GM12874 (cell line): Measurements from ENCODE around the gene KAT7.

Experiments
- TF ChIP-seq, protein P1 (sequence below): IDR thresholded peaks from 2 replicates; pipeline ENCODE4 v1.5.1; 2011; ENCODE audit warnings: low read depth, mild to moderate bottlenecking, control low read depth, low read length, moderate library complexity; ENCODE audit not compliant: insufficient read depth

The KAT7 gene

GRCh38 chr17:49822829-49823228, 34.3 kb downstream of the KAT7 start:
- TF ChIP-seq, protein P1, sequence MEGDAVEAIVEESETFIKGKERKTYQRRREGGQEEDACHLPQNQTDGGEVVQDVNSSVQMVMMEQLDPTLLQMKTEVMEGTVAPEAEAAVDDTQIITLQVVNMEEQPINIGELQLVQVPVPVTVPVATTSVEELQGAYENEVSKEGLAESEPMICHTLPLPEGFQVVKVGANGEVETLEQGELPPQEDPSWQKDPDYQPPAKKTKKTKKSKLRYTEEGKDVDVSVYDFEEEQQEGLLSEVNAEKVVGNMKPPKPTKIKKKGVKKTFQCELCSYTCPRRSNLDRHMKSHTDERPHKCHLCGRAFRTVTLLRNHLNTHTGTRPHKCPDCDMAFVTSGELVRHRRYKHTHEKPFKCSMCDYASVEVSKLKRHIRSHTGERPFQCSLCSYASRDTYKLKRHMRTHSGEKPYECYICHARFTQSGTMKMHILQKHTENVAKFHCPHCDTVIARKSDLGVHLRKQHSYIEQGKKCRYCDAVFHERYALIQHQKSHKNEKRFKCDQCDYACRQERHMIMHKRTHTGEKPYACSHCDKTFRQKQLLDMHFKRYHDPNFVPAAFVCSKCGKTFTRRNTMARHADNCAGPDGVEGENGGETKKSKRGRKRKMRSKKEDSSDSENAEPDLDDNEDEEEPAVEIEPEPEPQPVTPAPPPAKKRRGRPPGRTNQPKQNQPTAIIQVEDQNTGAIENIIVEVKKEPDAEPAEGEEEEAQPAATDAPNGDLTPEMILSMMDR, result no peak

DNA sequence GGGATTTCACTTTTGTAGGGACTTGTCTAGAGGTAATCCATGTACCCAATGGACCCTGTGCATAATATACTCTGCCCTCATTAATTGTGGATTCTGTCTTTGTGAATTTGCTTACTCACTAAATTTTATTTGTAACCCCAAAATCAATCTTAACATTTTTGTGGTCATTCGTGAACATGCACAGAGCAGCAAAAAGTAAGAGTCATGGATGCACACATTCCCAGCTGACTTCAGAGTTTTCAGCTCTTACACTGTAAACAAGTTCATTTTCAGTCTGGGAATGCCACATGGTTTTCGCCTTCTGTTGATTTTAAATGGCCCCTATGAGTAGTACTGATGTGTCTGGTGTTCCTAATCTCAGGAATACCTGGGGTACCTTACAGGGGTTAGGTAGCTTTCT, 35.1 kb downstream of the KAT7 start:
- TF ChIP-seq, protein P1, result no peak

GRCh38 chr17:49825645-49826044, 37.2 kb downstream of the KAT7 start:
- TF ChIP-seq, protein P1, result no peak

DNA sequence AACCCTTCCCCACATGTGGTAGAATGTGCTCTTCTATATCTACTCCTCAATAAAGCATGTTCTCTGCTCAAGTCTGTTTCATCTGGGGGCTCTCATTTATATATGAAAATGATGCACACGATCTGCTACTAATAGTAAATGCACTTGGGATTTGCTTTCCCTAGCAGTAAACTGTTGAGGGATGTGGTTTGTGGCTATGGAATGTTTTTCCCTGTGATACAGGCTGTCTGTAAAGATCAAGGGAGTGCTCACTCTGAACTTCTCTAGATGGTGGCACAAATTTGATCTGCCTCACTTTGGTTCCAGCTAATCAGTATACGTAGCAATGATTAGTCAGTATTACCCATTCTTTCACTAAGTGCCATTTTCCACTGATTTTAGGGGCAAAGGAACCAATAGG, 40.5 kb downstream of the KAT7 start:
- TF ChIP-seq, protein P1, result no peak

- TF ChIP-seq, protein P1, result no peak
Observed at GRCh38 chr17:49830605-49831004, 42.1 kb downstream of the KAT7 start.

DNA sequence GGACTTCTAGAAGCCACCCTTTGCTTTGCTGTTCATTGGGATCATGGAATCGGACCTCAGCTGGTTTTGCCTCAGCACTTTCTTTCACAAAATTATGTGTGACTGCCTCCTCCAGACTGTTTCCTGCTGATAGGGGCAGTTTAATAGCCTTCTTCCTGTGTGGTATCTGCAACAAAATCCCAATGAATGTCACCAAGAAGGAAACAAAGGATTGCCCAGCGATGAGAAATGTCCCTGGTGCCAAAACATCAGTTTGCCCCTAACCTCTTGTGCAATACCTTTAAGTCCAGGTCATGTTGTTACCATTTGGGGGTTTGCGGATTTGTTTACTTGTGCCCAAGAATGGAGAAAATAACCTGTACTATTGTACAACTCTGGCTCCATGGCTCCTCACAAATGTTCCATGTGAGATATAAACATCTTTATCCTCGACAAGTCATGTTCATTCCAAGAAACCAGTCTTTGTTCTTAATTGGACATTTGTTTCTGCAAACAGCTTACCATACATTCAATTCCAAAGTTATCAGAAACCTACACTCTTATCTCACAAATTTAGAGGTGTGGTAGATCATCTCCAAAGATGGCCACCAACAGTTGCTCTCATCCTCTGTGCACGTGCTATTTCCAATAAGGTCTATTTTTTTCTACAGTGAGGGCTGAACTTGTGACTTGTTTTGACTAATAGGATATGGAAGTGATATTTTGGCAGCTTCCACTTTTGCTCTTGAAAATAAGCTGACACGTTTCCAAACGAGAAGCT, 44.5 kb downstream of the KAT7 start:
- TF ChIP-seq, protein P1, result no peak

DNA sequence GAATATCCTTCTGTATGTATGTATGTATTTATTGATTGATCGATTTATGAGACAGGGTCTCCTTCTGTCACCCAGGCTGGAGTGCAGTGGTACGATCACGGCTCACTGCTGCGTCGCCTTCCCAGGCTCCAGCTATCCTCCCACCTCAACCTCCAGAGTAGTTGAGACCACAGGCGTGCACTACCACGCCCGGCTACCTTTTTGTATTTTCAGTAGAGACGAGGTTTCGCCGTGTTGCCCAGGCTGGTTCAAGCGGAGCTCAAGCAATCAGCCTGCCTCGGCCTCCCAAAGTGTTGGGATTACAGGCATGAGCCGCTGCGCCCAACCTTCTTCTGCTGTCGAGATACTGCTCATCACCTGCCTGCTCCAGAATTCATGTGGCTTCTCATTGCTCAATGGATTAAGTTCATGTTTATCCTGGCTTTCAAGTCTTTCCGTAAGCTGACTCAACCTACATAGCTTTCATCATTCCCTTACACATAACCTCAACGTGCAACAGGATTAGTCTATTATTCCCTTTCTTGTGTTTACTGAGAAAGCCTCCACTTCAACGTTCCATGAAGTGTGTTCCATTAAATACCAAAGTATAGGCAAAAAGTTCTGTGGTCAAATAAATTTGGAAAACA, 45.8 kb downstream of the KAT7 start:
- TF ChIP-seq, protein P1, result no peak
